Osteoblast (primary cell): ENCODE measurements around the gene SLC35D3. TPM values are rescaled to one million over a fixed set of nuclear protein-coding genes. Genes with fewer than 3 reads are reported as not detected.
A peak's percentile ranks its signal among the peaks of the same experiment; 100 is the strongest.

ENCODE experiments used
- DNase-seq: peaks from one replicate; pipeline ENCODE4 v3.0.0; 2011; ENCODE audit warnings: low spot score, mixed read lengths; ENCODE audit not compliant: insufficient read length; ENCODE audit errors: missing footprints
- H2AFZ ChIP-seq: 2 replicates; pipeline ENCODE4 v1.6.0; 2011; ENCODE audit warnings: mild to moderate bottlenecking, low read length
- H3K27ac ChIP-seq: 2 replicates; pipeline ENCODE4 v1.5.1; 2011; ENCODE audit warnings: mild to moderate bottlenecking, low read depth, low read length, moderate library complexity
- H3K27me3 ChIP-seq: 2 replicates; pipeline ENCODE4 v1.6.0; 2012; ENCODE audit warnings: mild to moderate bottlenecking, control low read depth, inconsistent platforms, low read length, moderate library complexity; ENCODE audit not compliant: insufficient read depth
- H3K36me3 ChIP-seq: 2 replicates; pipeline ENCODE4 v1.5.1; 2011; ENCODE audit warnings: mild to moderate bottlenecking, low read length, control low read depth, moderate library complexity; ENCODE audit not compliant: insufficient read depth
- H3K4me1 ChIP-seq: 2 replicates; pipeline ENCODE4 v1.5.1; 2011; ENCODE audit warnings: mild to moderate bottlenecking, low read length, control low read depth, moderate library complexity; ENCODE audit not compliant: insufficient read depth
- H3K4me2 ChIP-seq: 2 replicates; pipeline ENCODE4 v1.6.0; 2011; ENCODE audit warnings: mild to moderate bottlenecking, low read length; ENCODE audit not compliant: insufficient read depth
- H3K4me3 ChIP-seq: fragments of 200-600 bp; sonication (generic); 3 replicates; pipeline ENCODE4 v1.5.1; 2012; ENCODE audit warnings: mild to moderate bottlenecking, low read length, inconsistent platforms; ENCODE audit not compliant: insufficient read depth
- H3K79me2 ChIP-seq: 2 replicates; pipeline ENCODE4 v1.6.0; 2012; ENCODE audit warnings: mild to moderate bottlenecking, low read length, control low read depth, inconsistent platforms; ENCODE audit not compliant: insufficient read depth
- H3K9me3 ChIP-seq: 2 replicates; pipeline ENCODE4 v1.5.1; 2011; ENCODE audit warnings: low read depth, low read length, control low read depth
- H4K20me1 ChIP-seq: 2 replicates; pipeline ENCODE4 v1.6.0; 2012; ENCODE audit warnings: mild to moderate bottlenecking, low read length, control low read depth; ENCODE audit not compliant: insufficient read depth
- CTCF ChIP-seq: IDR thresholded peaks from 2 replicates; pipeline ENCODE4 v1.5.1; 2011; ENCODE audit warnings: mild to moderate bottlenecking, low read depth, low read length, moderate library complexity; ENCODE audit errors: extremely low read depth
- total RNA-seq: library from RNA; depleted of rRNA; stranded (reverse); fragments of >200 nt; gene quantifications from 2 replicates; pipeline ENCODE4 v1.2.3, GENCODE V29; 2012

SLC35D3 gene
- total RNA-seq, 1 donor: not detected

GRCh38 chr6:136964398-136964797, 42.3 kb downstream of the SLC35D3 start:
- Histone ChIP-seq H3K4me3 (no peak overlapping the region), H3K36me3 (no peaks in the 10 kb centered on the region), H3K27ac (no peak overlapping the region), H3K4me2 (no peak overlapping the region), H3K27me3 (peaks cover 5% of the 10 kb centered on the region), H3K79me2 (no peaks in the 10 kb centered on the region), H2AFZ (no peak overlapping the region), H4K20me1 (no peaks in the 10 kb centered on the region), H3K9me3 (no peaks in the 10 kb centered on the region), H3K4me1 (no peaks in the 10 kb centered on the region)
- no peak for TF ChIP-seq CTCF
- DNase-seq: no peak

GRCh38 chr6:136967876-136968752, 46.0 kb downstream of the SLC35D3 start:
- no peaks in the 10 kb centered on the region for H3K4me1 ChIP-seq
- no peak overlapping the region for H2AFZ ChIP-seq
- no peak overlapping the region for H3K4me3 ChIP-seq
- H3K9me3 ChIP-seq: no peaks in the 10 kb centered on the region
- H3K27me3 ChIP-seq: peaks cover 5% of the 10 kb centered on the region
- peak overlapping the region; percentile 6 for H3K4me2 ChIP-seq
- no peaks in the 10 kb centered on the region for H4K20me1 ChIP-seq
- no peaks in the 10 kb centered on the region for H3K79me2 ChIP-seq
- no peak overlapping the region for H3K27ac ChIP-seq
- H3K36me3 ChIP-seq: no peaks in the 10 kb centered on the region
- peak; percentile 85 for DNase-seq
- TF ChIP-seq CTCF: peak; percentile 79

- Histone ChIP-seq H3K4me2 (no peak overlapping the region), H3K4me3 (no peak overlapping the region), H3K79me2 (no peaks in the 10 kb centered on the region), H3K4me1 (no peaks in the 10 kb centered on the region), H3K27me3 (peaks cover 5% of the 10 kb centered on the region), H3K9me3 (no peaks in the 10 kb centered on the region), H3K27ac (no peak overlapping the region), H2AFZ (no peak overlapping the region), H4K20me1 (no peaks in the 10 kb centered on the region), H3K36me3 (no peaks in the 10 kb centered on the region)
- no peak for TF ChIP-seq CTCF
- no peak for DNase-seq
Measured at GRCh38 chr6:136968837-136969236, 46.7 kb downstream of the SLC35D3 start.

- Histone ChIP-seq H3K4me3 (no peak overlapping the region), H3K27me3 (peaks cover 5% of the 10 kb centered on the region), H2AFZ (no peak overlapping the region), H3K9me3 (no peaks in the 10 kb centered on the region), H3K79me2 (no peaks in the 10 kb centered on the region), H3K27ac (no peak overlapping the region), H4K20me1 (no peaks in the 10 kb centered on the region), H3K4me1 (no peaks in the 10 kb centered on the region), H3K4me2 (no peak overlapping the region), H3K36me3 (no peaks in the 10 kb centered on the region)
- no peak for TF ChIP-seq CTCF
- DNase-seq: no peak
Measured at GRCh38 chr6:136969433-136969832, 47.3 kb downstream of the SLC35D3 start.
